ENCODE results near the gene PPP1R37. TPM values are rescaled to one million over a fixed set of nuclear protein-coding genes. Genes with fewer than 3 reads are reported as not detected.

The PPP1R37 gene
- total RNA-seq, 1 experiment from 2014 or later: 38.4 TPM

DNA sequence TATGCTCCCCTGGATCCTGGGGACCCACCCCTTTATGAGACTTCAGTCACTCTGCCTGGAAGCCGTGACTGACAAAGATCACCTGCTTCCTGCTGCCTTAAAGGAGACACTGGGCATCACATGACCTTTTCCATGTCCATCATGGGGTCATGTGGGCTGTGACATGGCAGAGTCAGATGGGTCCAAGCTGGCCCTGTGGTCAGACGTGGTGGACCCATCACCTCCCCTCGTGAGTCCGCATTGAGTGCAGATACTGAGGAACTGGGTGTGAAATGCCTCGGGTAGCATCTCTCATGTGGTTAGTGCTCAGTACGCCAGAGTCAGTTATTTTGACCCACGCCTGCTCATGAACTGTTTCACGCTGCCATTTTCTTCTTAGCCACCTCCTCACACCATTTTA, 40.7 kb downstream of the PPP1R37 start:
- DNase-seq (ENCODE audit: low read depth in 1 of 2, low spot score in 2 of 2): no peak
- no peak overlapping the region for H3K27ac ChIP-seq
- no peak overlapping the region for H3K4me3 ChIP-seq
- no peaks in the 10 kb centered on the region for H3K9me3 ChIP-seq (replicated peaks)
- H3K36me3 ChIP-seq: peaks cover 7% of the 10 kb centered on the region
- H3K4me1 ChIP-seq (replicated peaks): no peaks in the 10 kb centered on the region
- no peaks in the 10 kb centered on the region for H3K27me3 ChIP-seq (replicated peaks)

GRCh38 chr19:45135176-45135885, 42.4 kb downstream of the PPP1R37 start:
- Histone ChIP-seq H3K27me3 (replicated peaks) (no peaks in the 10 kb centered on the region), H3K4me1 (replicated peaks) (no peaks in the 10 kb centered on the region), H3K36me3 (peaks cover 7% of the 10 kb centered on the region), H3K27ac (no peak overlapping the region), H3K9me3 (replicated peaks) (no peaks in the 10 kb centered on the region), H3K4me3 (no peak overlapping the region)
- DNase-seq (ENCODE audit: low read depth in 1 of 2, low spot score in 2 of 2): no peak

- H3K36me3 ChIP-seq: peaks cover 17% of the 10 kb centered on the region
- no peaks in the 10 kb centered on the region for H3K4me1 ChIP-seq (replicated peaks)
- no peaks in the 10 kb centered on the region for H3K9me3 ChIP-seq (replicated peaks)
- no peak overlapping the region for H3K27ac ChIP-seq
- H3K4me3 ChIP-seq: no peak overlapping the region
- no peaks in the 10 kb centered on the region for H3K27me3 ChIP-seq (replicated peaks)
- no peak for DNase-seq (ENCODE audit: low read depth in 1 of 2, low spot score in 2 of 2)
These were observed 43.7 kb downstream of the PPP1R37 start for GRCh38 chr19:45136507-45137178.

DNA sequence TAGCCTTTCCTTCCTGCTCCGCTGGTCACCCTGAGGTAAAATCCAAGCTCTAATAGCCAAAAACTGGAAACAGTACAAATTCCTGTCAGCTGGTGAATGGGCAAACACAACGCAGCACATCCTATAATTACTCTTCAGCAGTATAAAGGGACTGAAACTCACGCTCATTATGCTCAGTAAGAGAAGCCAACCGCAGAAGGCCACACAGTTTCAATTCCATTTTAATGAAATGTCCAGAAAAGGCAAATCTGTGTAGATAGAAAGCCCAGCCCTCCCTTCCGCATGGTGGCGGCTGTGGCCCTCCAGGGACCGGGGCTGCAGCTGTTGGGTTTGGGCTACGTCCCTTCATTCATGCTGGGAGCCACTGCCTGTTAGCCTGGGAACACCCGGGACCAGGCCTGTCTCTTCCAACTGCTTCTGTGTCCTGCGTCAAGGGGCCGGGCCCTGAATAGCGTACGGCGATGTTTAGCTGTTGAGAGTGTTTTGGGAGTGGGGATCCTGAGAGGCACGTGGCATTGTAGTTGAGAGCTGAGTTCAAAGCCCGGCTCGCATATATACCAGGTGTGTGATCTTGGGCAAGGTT, 44.3 kb downstream of the PPP1R37 start:
- Histone ChIP-seq H3K9me3 (replicated peaks) (no peaks in the 10 kb centered on the region), H3K36me3 (peaks cover 23% of the 10 kb centered on the region), H3K27ac (no peak overlapping the region), H3K4me3 (no peak overlapping the region), H3K27me3 (replicated peaks) (no peaks in the 10 kb centered on the region), H3K4me1 (replicated peaks) (no peaks in the 10 kb centered on the region)
- no peak for DNase-seq (ENCODE audit: low read depth in 1 of 2, low spot score in 2 of 2)

DNA sequence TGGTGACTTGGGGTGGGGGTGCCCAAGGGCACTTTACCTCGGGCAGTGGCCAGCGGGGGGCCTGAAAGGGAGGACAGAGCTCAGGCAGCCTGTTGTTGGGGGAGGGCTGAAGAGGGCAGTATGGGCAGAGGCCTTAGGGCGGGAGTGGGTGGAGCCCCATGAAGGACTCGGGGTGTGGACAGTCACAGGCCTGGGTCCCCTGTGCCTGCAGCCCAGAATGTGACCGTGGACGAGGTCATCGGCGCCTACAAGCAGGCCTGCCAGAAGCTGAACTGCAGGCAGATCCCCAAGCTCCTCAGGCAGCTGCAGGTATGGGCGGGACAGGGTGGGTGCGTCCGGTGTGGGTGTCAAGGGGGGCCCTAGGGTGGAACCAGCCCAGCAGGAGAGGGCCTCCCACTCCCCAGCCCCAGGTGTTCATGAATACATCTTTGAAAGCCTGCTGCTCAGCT, 45.3 kb downstream of the PPP1R37 start:
- Histone ChIP-seq H3K27ac (no peak overlapping the region), H3K27me3 (replicated peaks) (no peaks in the 10 kb centered on the region), H3K4me1 (replicated peaks) (no peaks in the 10 kb centered on the region), H3K36me3 (peaks cover 32% of the 10 kb centered on the region), H3K9me3 (replicated peaks) (no peaks in the 10 kb centered on the region), H3K4me3 (no peak overlapping the region)
- DNase-seq (ENCODE audit: low read depth in 1 of 2, low spot score in 2 of 2): no peak

GRCh38 chr19:45139286-45140143, 46.5 kb downstream of the PPP1R37 start:
- Histone ChIP-seq H3K9me3 (replicated peaks) (no peaks in the 10 kb centered on the region), H3K27ac (no peak overlapping the region), H3K4me1 (replicated peaks) (no peaks in the 10 kb centered on the region), H3K36me3 (peaks cover 39% of the 10 kb centered on the region), H3K27me3 (replicated peaks) (no peaks in the 10 kb centered on the region), H3K4me3 (no peak overlapping the region)
- no peak for DNase-seq (ENCODE audit: low read depth in 1 of 2, low spot score in 2 of 2)

- Histone ChIP-seq H3K27ac (no peak overlapping the region), H3K36me3 (peaks cover 40% of the 10 kb centered on the region), H3K4me3 (no peak overlapping the region), H3K4me1 (replicated peaks) (no peaks in the 10 kb centered on the region), H3K9me3 (replicated peaks) (no peaks in the 10 kb centered on the region), H3K27me3 (replicated peaks) (no peaks in the 10 kb centered on the region)
- DNase-seq (ENCODE audit: low read depth in 1 of 2, low spot score in 2 of 2): no peak
These were observed 47.1 kb downstream of the PPP1R37 start for GRCh38 chr19:45140144-45140503.

GRCh38 chr19:45140533-45140932, 47.6 kb downstream of the PPP1R37 start:
- H3K27ac ChIP-seq: no peak overlapping the region
- no peak overlapping the region for H3K4me3 ChIP-seq
- H3K4me1 ChIP-seq (replicated peaks): no peaks in the 10 kb centered on the region
- no peaks in the 10 kb centered on the region for H3K27me3 ChIP-seq (replicated peaks)
- no peak for DNase-seq (ENCODE audit: low read depth in 1 of 2, low spot score in 2 of 2)
- peaks cover 42% of the 10 kb centered on the region for H3K36me3 ChIP-seq
- H3K9me3 ChIP-seq (replicated peaks): no peaks in the 10 kb centered on the region

DNA sequence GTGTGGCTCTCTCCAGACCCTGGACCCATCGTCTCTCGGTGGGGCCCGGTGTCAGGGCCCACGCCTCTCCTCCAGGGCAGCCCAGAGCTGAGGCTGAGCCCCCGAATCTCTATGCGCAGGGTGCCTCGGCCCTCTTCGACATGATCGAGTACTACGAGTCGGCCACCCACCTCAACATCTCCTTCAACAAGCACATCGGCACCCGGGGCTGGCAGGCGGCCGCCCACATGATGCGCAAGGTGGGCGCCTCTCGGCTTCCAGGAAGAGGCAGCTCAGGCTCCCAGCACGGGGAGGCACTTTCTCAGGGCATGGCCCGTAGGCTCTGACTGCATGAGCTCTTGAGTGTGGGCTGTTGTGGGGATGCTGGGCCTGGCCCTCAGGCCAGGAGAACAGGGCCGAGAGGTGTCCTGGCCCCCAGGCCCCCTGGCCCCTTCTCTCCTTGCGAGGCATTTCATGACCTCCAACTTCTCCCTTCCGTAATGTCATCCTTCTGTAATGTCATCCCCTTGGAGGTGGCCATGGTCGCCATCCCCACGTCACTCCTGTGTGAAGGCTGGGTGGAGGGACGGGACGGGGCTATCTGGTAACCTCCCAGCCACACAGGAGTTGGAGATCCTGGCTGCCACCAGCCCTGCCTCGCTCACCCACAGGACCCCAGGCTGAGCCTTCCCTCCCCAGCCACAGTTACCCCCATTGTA, 48.4 kb downstream of the PPP1R37 start:
- Histone ChIP-seq H3K27me3 (replicated peaks) (no peaks in the 10 kb centered on the region), H3K27ac (no peak overlapping the region), H3K4me3 (no peak overlapping the region), H3K9me3 (replicated peaks) (no peaks in the 10 kb centered on the region), H3K36me3 (peaks cover 47% of the 10 kb centered on the region), H3K4me1 (replicated peaks) (no peaks in the 10 kb centered on the region)
- no peak for DNase-seq (ENCODE audit: low read depth in 1 of 2, low spot score in 2 of 2)

DNA sequence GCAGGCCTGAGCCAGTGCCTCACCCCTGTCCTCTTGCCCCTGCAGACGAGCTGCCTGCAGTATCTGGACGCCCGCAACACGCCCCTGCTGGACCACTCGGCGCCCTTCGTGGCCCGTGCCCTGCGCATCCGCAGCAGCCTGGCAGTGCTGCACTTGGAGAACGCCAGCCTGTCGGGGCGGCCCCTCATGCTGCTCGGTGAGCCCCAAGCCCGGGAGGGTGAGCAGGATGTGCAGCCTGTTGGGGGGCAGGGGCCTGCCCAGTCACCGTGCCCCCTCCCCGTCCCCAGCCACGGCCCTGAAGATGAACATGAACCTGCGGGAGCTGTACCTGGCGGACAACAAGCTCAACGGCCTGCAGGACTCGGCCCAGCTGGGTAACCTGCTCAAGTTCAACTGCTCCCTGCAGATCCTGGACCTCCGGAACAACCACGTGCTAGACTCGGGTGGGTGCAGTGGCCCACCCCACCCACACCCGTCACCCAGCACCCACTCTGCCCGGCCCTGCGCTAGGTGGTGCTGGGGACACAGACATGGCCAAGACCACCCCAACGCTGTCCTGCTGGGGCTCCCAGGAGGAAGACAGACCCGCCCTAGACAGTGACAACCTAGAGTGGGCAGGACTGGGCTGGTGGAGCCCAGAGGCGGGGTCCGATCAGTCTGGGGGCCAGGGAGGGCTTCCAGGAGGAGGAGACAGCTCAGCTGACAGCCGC, 49.2 kb downstream of the PPP1R37 start:
- no peaks in the 10 kb centered on the region for H3K9me3 ChIP-seq (replicated peaks)
- DNase-seq (ENCODE audit: low read depth in 1 of 2, low spot score in 2 of 2): no peak
- no peaks in the 10 kb centered on the region for H3K27me3 ChIP-seq (replicated peaks)
- H3K4me3 ChIP-seq: no peak overlapping the region
- no peaks in the 10 kb centered on the region for H3K4me1 ChIP-seq (replicated peaks)
- H3K36me3 ChIP-seq: peaks cover 49% of the 10 kb centered on the region
- H3K27ac ChIP-seq: no peak overlapping the region

DNA sequence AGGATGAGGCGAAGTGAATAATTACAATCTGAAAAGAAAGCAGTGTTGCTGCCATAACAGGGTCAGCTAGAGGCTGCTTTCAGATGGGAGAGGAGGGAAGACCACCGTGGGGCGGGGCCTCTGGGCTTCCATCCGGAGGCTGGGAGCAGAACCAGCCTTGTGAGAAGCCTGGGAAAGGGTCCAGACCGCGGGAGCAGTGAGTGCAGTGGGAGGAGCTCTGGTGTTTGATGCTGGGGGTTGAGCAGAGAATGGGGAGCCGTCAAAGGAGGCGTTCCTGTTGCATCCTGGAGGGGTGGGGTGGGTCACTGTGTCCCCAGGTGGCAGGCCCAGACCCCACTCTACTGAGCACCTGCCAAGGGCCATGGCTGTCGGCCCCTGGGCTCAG, 49.7 kb downstream of the PPP1R37 start:
- H3K9me3 ChIP-seq (replicated peaks): no peaks in the 10 kb centered on the region
- H3K27ac ChIP-seq: no peak overlapping the region
- no peaks in the 10 kb centered on the region for H3K27me3 ChIP-seq (replicated peaks)
- H3K4me3 ChIP-seq: no peak overlapping the region
- H3K36me3 ChIP-seq: peaks cover 49% of the 10 kb centered on the region
- H3K4me1 ChIP-seq (replicated peaks): no peaks in the 10 kb centered on the region
- DNase-seq (ENCODE audit: low read depth in 1 of 2, low spot score in 2 of 2): no peak

GRCh38 chr19:45144431-45145269, 51.7 kb downstream of the PPP1R37 start:
- H3K27ac ChIP-seq: no peak overlapping the region
- no peak overlapping the region for H3K4me3 ChIP-seq
- peaks cover 49% of the 10 kb centered on the region for H3K36me3 ChIP-seq
- H3K9me3 ChIP-seq (replicated peaks): no peaks in the 10 kb centered on the region
- no peaks in the 10 kb centered on the region for H3K27me3 ChIP-seq (replicated peaks)
- no peak for DNase-seq (ENCODE audit: low read depth in 1 of 2, low spot score in 2 of 2)
- H3K4me1 ChIP-seq (replicated peaks): no peaks in the 10 kb centered on the region

Data from SJSA1 (cell line).